H1 (cell line): ENCODE measurements around the gene ACTG1. TPM values are rescaled to one million over a fixed set of nuclear protein-coding genes. Genes with fewer than 3 reads are reported as not detected.

Experiments used
- CTCF ChIA-PET: fragments of 300-600 bp; sonication (Branson Sonifier 250); formaldehyde crosslinking; loops from one replicate; lab custom pipeline; 2021; ENCODE audit not compliant: partially characterized antibody; lab: Charles Lee
- POLR2A ChIA-PET: fragments of 300-600 bp; sonication (Branson Sonifier 250); formaldehyde crosslinking; loops from one replicate; lab custom pipeline; 2021; ENCODE audit warnings: inconsistent platforms; ENCODE audit not compliant: partially characterized antibody; lab: Charles Lee
- DNase-seq, 2 experiments: peaks; one replicate each; pipeline versions ENCODE4 v3.0.0 to v3.0.0-alpha.2; 2010 to 2022; ENCODE audit warnings: low spot score in 2 of 2, low read depth in 1 of 2, mixed read lengths in 1 of 2
- FAIRE-seq: peaks from 2 replicates; lab custom pipeline; 2011; peaks lifted over from hg19 to GRCh38; lab: Jason Lieb, UNC
- H2AFZ ChIP-seq: 2 replicates; pipeline ENCODE4 v1.8.1; 2012; ENCODE audit warnings: low read length, inconsistent platforms
- H2AK5ac ChIP-seq: 2 replicates; pipeline ENCODE4 v1.6.1; 2013; ENCODE audit warnings: low read depth, low read length
- H2BK120ac ChIP-seq: replicated peaks from 2 replicates; pipeline ENCODE3; 2013; ENCODE audit warnings: low read depth, low read length, inconsistent platforms
- H2BK12ac ChIP-seq: 2 replicates; pipeline ENCODE4 v1.6.1; 2013; ENCODE audit warnings: low read depth, low read length
- H2BK15ac ChIP-seq: 2 replicates; pipeline ENCODE4 v1.6.1; 2013; ENCODE audit warnings: low read length
- H2BK20ac ChIP-seq: 2 replicates; pipeline ENCODE4 v1.6.1; 2013; ENCODE audit warnings: low read length
- H2BK5ac ChIP-seq: 2 replicates; pipeline ENCODE4 v1.6.1; 2013; ENCODE audit warnings: low read depth, low read length
- H3K14ac ChIP-seq: 2 replicates; pipeline ENCODE4 v1.6.1; 2013; ENCODE audit warnings: inconsistent platforms; ENCODE audit not compliant: insufficient read length
- H3K18ac ChIP-seq: 2 replicates; pipeline ENCODE4 v1.6.1; 2013; ENCODE audit warnings: low read length; ENCODE audit errors: extremely low read depth
- H3K23ac ChIP-seq: 2 replicates; pipeline ENCODE4 v1.6.1; 2013; ENCODE audit warnings: inconsistent platforms; ENCODE audit not compliant: insufficient read length
- H3K23me2 ChIP-seq: 2 replicates; pipeline ENCODE4 v1.6.1; 2013; ENCODE audit warnings: low read depth, low read length
- H3K27ac ChIP-seq: 2 replicates; pipeline ENCODE4 v1.6.1; 2011; ENCODE audit warnings: low read depth, low read length, inconsistent platforms
- H3K27me3 ChIP-seq, 4 experiments: replicated peaks in 1 of 4; 1 replicate in 1 of 4; 2 replicates in 3 of 4; pipeline versions ENCODE4 v1.6.1 to v1.8.1; 2011 to 2013; ENCODE audit warnings: low read length in 3 of 4, mild to moderate bottlenecking in 3 of 4, inconsistent platforms in 2 of 4, mixed read lengths in 2 of 4, moderate library complexity in 1 of 4; ENCODE audit not compliant: control insufficient read depth in 3 of 4, insufficient read depth in 3 of 4; ENCODE audit errors: extremely low read depth in 1 of 4
- H3K36me3 ChIP-seq, 4 experiments: 2 replicates each; pipeline versions ENCODE4 v1.6.1 to v1.8.1; 2011 to 2013; ENCODE audit warnings: mild to moderate bottlenecking in 4 of 4, low read length in 3 of 4, moderate library complexity in 2 of 4, control low read depth in 1 of 4, inconsistent platforms in 1 of 4; ENCODE audit not compliant: insufficient read depth in 4 of 4, control insufficient read depth in 2 of 4
- H3K4ac ChIP-seq: replicated peaks from 2 replicates; pipeline ENCODE3; 2013; ENCODE audit warnings: low read length, low read depth, mixed read lengths, inconsistent platforms; ENCODE audit not compliant: insufficient read length
- H3K4me1 ChIP-seq, 4 experiments: replicated peaks in 1 of 4; 1 replicate in 1 of 4; 2 replicates in 3 of 4; pipeline versions ENCODE4 v1.6.1 to v1.8.1; 2011 to 2013; ENCODE audit warnings: low read length in 3 of 4, inconsistent platforms in 2 of 4, mixed read lengths in 1 of 4; ENCODE audit not compliant: insufficient read depth in 4 of 4, control insufficient read depth in 3 of 4
- H3K4me2 ChIP-seq, 2 experiments: 2 replicates each; pipeline versions ENCODE4 v1.6.1 to v1.8.1; 2011 to 2013; ENCODE audit warnings: low read depth in 2 of 2, low read length in 2 of 2, control low read depth in 1 of 2, inconsistent platforms in 1 of 2, mild to moderate bottlenecking in 1 of 2; ENCODE audit not compliant: insufficient read depth in 1 of 2
- H3K4me3 ChIP-seq, 4 experiments: fragments of 200-600, 300-600 bp in 1 of 4; sonication (generic), shearing (Covaris generic), sonication (Bioruptor Twin) in 1 of 4; 2 replicates each; pipeline versions ENCODE4 v1.5.1 to v1.8.1; 2011 to 2016; ENCODE audit warnings: low read length in 4 of 4, low read depth in 3 of 4, control low read depth in 2 of 4, inconsistent platforms in 2 of 4, mild to moderate bottlenecking in 2 of 4, mixed read lengths in 1 of 4, moderate library complexity in 1 of 4; ENCODE audit not compliant: insufficient read depth in 2 of 4; ENCODE audit errors: extremely low read depth in 1 of 4
- H3K56ac ChIP-seq: replicated peaks from 2 replicates; pipeline ENCODE3; 2013; ENCODE audit warnings: low read depth, mild to moderate bottlenecking, mixed read lengths, low read length, inconsistent platforms; ENCODE audit not compliant: insufficient read length
- H3K79me1 ChIP-seq: 2 replicates; pipeline ENCODE4 v1.6.1; 2013; ENCODE audit warnings: low read depth, low read length, control low read depth
- H3K79me2 ChIP-seq, 2 experiments: 2 replicates each; pipeline versions ENCODE4 v1.6.1 to v1.8.1; 2012 to 2013; ENCODE audit warnings: low read length in 2 of 2, mild to moderate bottlenecking in 2 of 2, inconsistent platforms in 1 of 2; ENCODE audit not compliant: insufficient read depth in 2 of 2, control insufficient read depth in 1 of 2
- H3K9ac ChIP-seq, 4 experiments: replicated peaks in 1 of 4; 1 replicate in 1 of 4; 2 replicates in 3 of 4; pipeline versions ENCODE4 v1.6.1 to v1.8.1; 2011 to 2013; ENCODE audit warnings: low read depth in 3 of 4, low read length in 3 of 4, control low read depth in 2 of 4, mild to moderate bottlenecking in 2 of 4, moderate library complexity in 2 of 4, inconsistent platforms in 1 of 4; ENCODE audit errors: extremely low read depth in 1 of 4
- H3K9me3 ChIP-seq, 2 experiments: 2 replicates each; pipeline versions ENCODE4 v1.6.1 to v1.8.1; 2012 to 2013; ENCODE audit warnings: mild to moderate bottlenecking in 2 of 2, moderate library complexity in 2 of 2, control low read depth in 1 of 2, inconsistent platforms in 1 of 2, low read depth in 1 of 2, low read length in 1 of 2, mixed read lengths in 1 of 2; ENCODE audit not compliant: insufficient read depth in 2 of 2
- H4K20me1 ChIP-seq, 2 experiments: replicated peaks in 1 of 2; 2 replicates each; pipeline versions ENCODE3 to v1.8.1; 2011 to 2013; ENCODE audit warnings: inconsistent platforms in 2 of 2, low read length in 2 of 2, mild to moderate bottlenecking in 1 of 2; ENCODE audit not compliant: insufficient read depth in 2 of 2, control insufficient read depth in 1 of 2
- H4K5ac ChIP-seq: 2 replicates; pipeline ENCODE4 v1.6.1; 2013; ENCODE audit warnings: low read length, low read depth, mixed read lengths, inconsistent platforms; ENCODE audit not compliant: insufficient read length
- H4K8ac ChIP-seq: 2 replicates; pipeline ENCODE4 v1.8.0; 2013; ENCODE audit warnings: mild to moderate bottlenecking, moderate library complexity, low read length, inconsistent platforms; ENCODE audit not compliant: insufficient read depth; ENCODE audit errors: extremely low read depth
- H4K91ac ChIP-seq: replicated peaks from 2 replicates; pipeline ENCODE3; 2013; ENCODE audit warnings: low read length, mixed read lengths, inconsistent platforms; ENCODE audit not compliant: insufficient read length
- BRCA1 ChIP-seq: IDR thresholded peaks from 2 replicates; pipeline ENCODE4 v1.6.1; 2012; ENCODE audit warnings: low read depth, low read length, improper control_type of control experiment
- EGR1 ChIP-seq: IDR thresholded peaks from 2 replicates; pipeline ENCODE4 v1.6.1; 2011; ENCODE audit warnings: low read depth, low read length, borderline replicate concordance
- GTF2F1 ChIP-seq: IDR thresholded peaks from 2 replicates; pipeline ENCODE4 v1.6.1; 2012; ENCODE audit warnings: low read depth, low read length, improper control_type of control experiment, borderline replicate concordance
- JUND ChIP-seq: IDR thresholded peaks from 2 replicates; pipeline ENCODE4 v1.6.1; 2011; ENCODE audit warnings: mild to moderate bottlenecking, improper control_type of control experiment, low read length
- POU5F1 ChIP-seq: IDR thresholded peaks from 2 replicates; pipeline ENCODE4 v1.6.1; 2011; ENCODE audit warnings: low read depth, mild to moderate bottlenecking, low read length, moderate library complexity
- RNF2 ChIP-seq: fragments of 200-900, 300-1000 bp; sonication (generic); IDR thresholded peaks from 2 replicates; pipeline ENCODE4 v1.7.1; 2016; ENCODE audit warnings: borderline replicate concordance, low read depth, mild to moderate bottlenecking, antibody characterized with exemption, low read length; ENCODE audit not compliant: poor library complexity, severe bottlenecking; ENCODE audit errors: missing control alignments
- TEAD4 ChIP-seq: IDR thresholded peaks from 2 replicates; pipeline ENCODE4 v1.6.1; 2012; ENCODE audit warnings: low read depth, low read length, inconsistent platforms, mixed read lengths
- WGBS, 2 experiments: shearing (Covaris generic) in 1 of 2; methylation state at CpG; one replicate each; pipeline versions ENCODE4 v1.1.6 to v1.1.7; 2013 to 2015; ENCODE audit warnings: low lambda C conversion rate in 2 of 2, mixed read lengths in 2 of 2, inconsistent platforms in 1 of 2, low coverage in 1 of 2, missing lambda C conversion rate in 1 of 2; ENCODE audit not compliant: insufficient replicate concordance in 2 of 2, insufficient coverage in 1 of 2, insufficient read length in 1 of 2; ENCODE audit errors: extremely low coverage in 1 of 2, missing lambda C conversion rate in 1 of 2; 5-methylcytosine and 5-hydroxymethylcytosine counted together
- polyA plus RNA-seq, 7 experiments: library from polyadenylated mRNA; depleted of rRNA in 3 of 7; stranded (reverse) in 5 of 7; unstranded in 2 of 7; fragments of >200 nt in 5 of 7; fragments of 200-250 nt in 2 of 7; gene quantifications; 1 replicate in 5 of 7; 2 replicates in 1 of 7; 4 replicates in 1 of 7; pipeline versions ENCODE4 v1.2.1 to v1.2.3, GENCODE V29; 2011 to 2013; ENCODE audit warnings: missing spikeins in 2 of 7, mixed read lengths in 2 of 7
- total RNA-seq: library from RNA; stranded (reverse); fragmentation: NEBNext Ultra II Directional; extraction: Animal tissue kit (Norgen Biotek cat#: 25700); gene quantifications from 2 replicates; pipeline ENCODE4 v1.2.1, GENCODE V29; 2021
- TF ChIP-seq, protein P1 (sequence below): IDR thresholded peaks from 2 replicates; pipeline ENCODE4 v1.6.1; 2012; ENCODE audit warnings: inconsistent platforms
- TF ChIP-seq, protein P2 (sequence below): IDR thresholded peaks from 2 replicates; pipeline ENCODE4 v1.6.1; 2012; ENCODE audit warnings: inconsistent platforms
- TF ChIP-seq, protein P3 (sequence below): IDR thresholded peaks from 2 replicates; pipeline ENCODE4 v1.6.1; 2011; ENCODE audit warnings: low read length, improper control_type of control experiment

Gene ACTG1
- total and polyA plus RNA-seq, 2 of the 8 experiments (the other 6 are each of a cell fraction or from before 2014, with no cell fraction given): 3,535 to 5,010 TPM

DNA sequence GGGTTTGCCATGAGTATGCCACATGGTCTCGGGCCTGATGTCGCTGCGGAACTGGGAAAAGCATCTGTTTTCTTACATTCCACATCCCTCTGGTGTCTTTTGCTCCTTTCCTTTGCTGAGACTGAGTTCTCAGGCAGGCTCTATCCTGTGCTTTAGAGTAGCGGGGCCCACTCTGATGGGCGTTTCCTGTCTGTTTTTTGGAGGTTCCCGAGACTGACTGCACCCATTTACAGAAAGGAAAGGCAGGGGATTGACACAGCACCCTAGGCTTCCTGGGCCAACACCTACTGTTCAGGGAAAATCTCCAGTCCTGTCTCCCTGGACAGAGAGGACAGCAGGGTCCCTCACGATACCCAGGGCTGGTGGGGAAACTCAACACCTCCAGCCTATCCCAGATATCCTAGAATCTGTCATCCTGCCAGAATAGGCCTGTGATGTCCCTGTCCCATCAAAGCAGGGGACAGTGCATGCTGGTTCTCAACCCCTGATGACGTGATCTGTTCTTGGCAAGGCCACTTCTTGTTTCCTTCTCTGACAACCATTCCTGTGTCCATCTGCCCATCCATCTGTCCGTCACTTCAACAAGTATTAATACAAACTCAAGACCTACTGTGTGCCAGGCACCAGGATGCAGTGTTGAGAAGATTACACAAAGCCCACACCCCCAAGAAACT lies 42.2 kb downstream of the ACTG1 start:
- Histone ChIP-seq H2BK5ac (no peak overlapping the region), H3K79me1 (no peaks in the 10 kb centered on the region), H3K56ac (no peak overlapping the region), H4K5ac (no peak overlapping the region), H3K14ac (no peak overlapping the region), H3K4me2 (no peak overlapping the region), H4K20me1 (peaks cover 0 to 2% of the 10 kb centered on the region in 2 experiments), H3K9ac (no peak overlapping the region), H2AFZ (no peak overlapping the region), H2BK15ac (no peak overlapping the region), H3K18ac (no peak overlapping the region), H3K4me1 (peaks cover 0 to 3% (median 0%) of the 10 kb centered on the region in 4 experiments; a peak in 2 of 7 replicates), H3K4ac (no peak overlapping the region), H2BK12ac (no peak overlapping the region), H3K9me3 (no peaks in the 10 kb centered on the region; a peak in 1 of 4 replicates), H3K23me2 (no peaks in the 10 kb centered on the region), H2AK5ac (no peak overlapping the region), H3K23ac (no peak overlapping the region), H4K8ac (no peak overlapping the region; the same call in 1 of the 2 replicates), H2BK20ac (no peak overlapping the region), H4K91ac (no peak overlapping the region), H2BK120ac (no peak overlapping the region), H3K36me3 (no peaks in the 10 kb centered on the region), H3K4me3 (no peak overlapping the region), H3K79me2 (no peaks in the 10 kb centered on the region), H3K27ac (no peak overlapping the region), H3K27me3 (peaks cover 0 to 2% (median 0%) of the 10 kb centered on the region in 4 experiments; a peak in 1 of 7 replicates)
- no peak for FAIRE-seq
- ChIA-PET CTCF (interaction anchor here (1.2 kb wide), 1 partner anchor 10 kb away, joined by 3 read pairs; no protein-coding TSS in a partner anchor), POLR2A (no interaction called here)
- 94% methylated on average over 9 of the region's 9 CpGs; no CpG with 5 or more reads in 1 of the 2 experiments for WGBS, 2 experiments
- no peak for DNase-seq
- no peak for TF ChIP-seq EGR1
- TF ChIP-seq, protein P1, sequence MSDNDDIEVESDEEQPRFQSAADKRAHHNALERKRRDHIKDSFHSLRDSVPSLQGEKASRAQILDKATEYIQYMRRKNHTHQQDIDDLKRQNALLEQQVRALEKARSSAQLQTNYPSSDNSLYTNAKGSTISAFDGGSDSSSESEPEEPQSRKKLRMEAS: no peak
- no peak for TF ChIP-seq RNF2
- TF ChIP-seq GTF2F1: no peak
- TF ChIP-seq POU5F1: no peak
- no peak for TF ChIP-seq JUND
- TF ChIP-seq, protein P2, sequence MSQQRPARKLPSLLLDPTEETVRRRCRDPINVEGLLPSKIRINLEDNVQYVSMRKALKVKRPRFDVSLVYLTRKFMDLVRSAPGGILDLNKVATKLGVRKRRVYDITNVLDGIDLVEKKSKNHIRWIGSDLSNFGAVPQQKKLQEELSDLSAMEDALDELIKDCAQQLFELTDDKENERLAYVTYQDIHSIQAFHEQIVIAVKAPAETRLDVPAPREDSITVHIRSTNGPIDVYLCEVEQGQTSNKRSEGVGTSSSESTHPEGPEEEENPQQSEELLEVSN: no peak
- TF ChIP-seq TEAD4: no peak
- TF ChIP-seq BRCA1: no peak
- TF ChIP-seq, protein P3, sequence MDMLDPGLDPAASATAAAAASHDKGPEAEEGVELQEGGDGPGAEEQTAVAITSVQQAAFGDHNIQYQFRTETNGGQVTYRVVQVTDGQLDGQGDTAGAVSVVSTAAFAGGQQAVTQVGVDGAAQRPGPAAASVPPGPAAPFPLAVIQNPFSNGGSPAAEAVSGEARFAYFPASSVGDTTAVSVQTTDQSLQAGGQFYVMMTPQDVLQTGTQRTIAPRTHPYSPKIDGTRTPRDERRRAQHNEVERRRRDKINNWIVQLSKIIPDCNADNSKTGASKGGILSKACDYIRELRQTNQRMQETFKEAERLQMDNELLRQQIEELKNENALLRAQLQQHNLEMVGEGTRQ: no peak
